NCI-H345 treated with DMSO at 0.1 percent for 48 hours (cell line): Measurements from ENCODE around the gene ASRGL1.
"Not testable (repeated sequence)": the region's sequence is repeated elsewhere in the genome, so short reads cannot be mapped to it uniquely, and the experiment has no call there.

ENCODE experiments used
- DNase-seq: peaks from one replicate; lab custom pipeline; 2025; ENCODE audit not compliant: unreplicated experiment; lab: John Stamatoyannopoulos, UW

The ASRGL1 gene

GRCh38 chr11:62352355-62353336 is 15.4 kb downstream of the ASRGL1 start:
- no peak for DNase-seq

- DNase-seq: no peak
These were observed 16.6 kb downstream of the ASRGL1 start for GRCh38 chr11:62353841-62354240.

GRCh38 chr11:62358273-62358672 is 21.0 kb downstream of the ASRGL1 start:
- no peak for DNase-seq

- DNase-seq: no peak
These were observed 22.2 kb downstream of the ASRGL1 start for GRCh38 chr11:62359475-62359874.

- no peak for DNase-seq
These were observed 23.4 kb downstream of the ASRGL1 start for GRCh38 chr11:62360685-62361084.

- not testable (repeated sequence) for DNase-seq
These were observed 31.7 kb downstream of the ASRGL1 start for GRCh38 chr11:62368861-62369477.

GRCh38 chr11:62370743-62371440 is 33.6 kb downstream of the ASRGL1 start:
- DNase-seq: no peak

- no peak for DNase-seq
These were observed 35.6 kb downstream of the ASRGL1 start for GRCh38 chr11:62372871-62373270.

GRCh38 chr11:62373464-62374119 is 36.3 kb downstream of the ASRGL1 start:
- no peak for DNase-seq

- DNase-seq: no peak
These were observed 37.6 kb downstream of the ASRGL1 start for GRCh38 chr11:62374801-62375200.

GRCh38 chr11:62378459-62379063 is 41.3 kb downstream of the ASRGL1 start:
- DNase-seq: not testable (repeated sequence)

- not testable (repeated sequence) for DNase-seq
These were observed 42.3 kb downstream of the ASRGL1 start for GRCh38 chr11:62379586-62379985.

- peak; percentile 49 for DNase-seq
These were observed 43.6 kb downstream of the ASRGL1 start for GRCh38 chr11:62380821-62381245.

- no peak for DNase-seq
These were observed 46.6 kb downstream of the ASRGL1 start for GRCh38 chr11:62383822-62384221.

- DNase-seq: not testable (repeated sequence)
These were observed 48.8 kb downstream of the ASRGL1 start for GRCh38 chr11:62386083-62386482.

GRCh38 chr11:62387381-62387780 is 50.1 kb downstream of the ASRGL1 start:
- no peak for DNase-seq

- DNase-seq: no peak
These were observed 51.8 kb downstream of the ASRGL1 start for GRCh38 chr11:62388999-62389398.

- no peak for DNase-seq
These were observed 53.0 kb downstream of the ASRGL1 start for GRCh38 chr11:62390237-62390636.

- DNase-seq: no peak
These were observed 53.5 kb downstream of the ASRGL1 start for GRCh38 chr11:62390722-62391121.

- no peak for DNase-seq
These were observed 54.6 kb downstream of the ASRGL1 start for GRCh38 chr11:62391642-62392425.
